ENCODE measurements around the gene ATP8B3.

Gene ATP8B3

DNA sequence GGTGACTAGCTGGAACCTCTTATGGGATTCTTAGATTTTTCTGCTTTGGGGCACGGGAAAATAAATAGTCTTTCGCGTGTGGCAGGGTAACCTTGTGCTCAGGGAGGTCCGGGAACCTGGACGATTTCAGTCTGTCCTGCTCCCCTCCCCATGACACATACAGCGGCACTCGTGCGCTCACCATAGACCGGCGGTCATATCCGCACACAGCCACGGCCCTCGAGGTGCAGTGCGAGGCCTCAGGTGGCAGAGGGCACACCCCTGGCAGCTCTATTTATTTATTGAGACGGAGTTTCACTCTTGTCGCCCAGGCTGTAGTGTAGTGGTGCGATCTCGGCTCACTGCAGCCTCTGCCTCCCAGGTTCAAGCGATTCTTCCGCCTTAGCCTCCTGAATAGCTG is 55.8 kb downstream of the ATP8B3 start:
- no peak for DNase-seq

DNA sequence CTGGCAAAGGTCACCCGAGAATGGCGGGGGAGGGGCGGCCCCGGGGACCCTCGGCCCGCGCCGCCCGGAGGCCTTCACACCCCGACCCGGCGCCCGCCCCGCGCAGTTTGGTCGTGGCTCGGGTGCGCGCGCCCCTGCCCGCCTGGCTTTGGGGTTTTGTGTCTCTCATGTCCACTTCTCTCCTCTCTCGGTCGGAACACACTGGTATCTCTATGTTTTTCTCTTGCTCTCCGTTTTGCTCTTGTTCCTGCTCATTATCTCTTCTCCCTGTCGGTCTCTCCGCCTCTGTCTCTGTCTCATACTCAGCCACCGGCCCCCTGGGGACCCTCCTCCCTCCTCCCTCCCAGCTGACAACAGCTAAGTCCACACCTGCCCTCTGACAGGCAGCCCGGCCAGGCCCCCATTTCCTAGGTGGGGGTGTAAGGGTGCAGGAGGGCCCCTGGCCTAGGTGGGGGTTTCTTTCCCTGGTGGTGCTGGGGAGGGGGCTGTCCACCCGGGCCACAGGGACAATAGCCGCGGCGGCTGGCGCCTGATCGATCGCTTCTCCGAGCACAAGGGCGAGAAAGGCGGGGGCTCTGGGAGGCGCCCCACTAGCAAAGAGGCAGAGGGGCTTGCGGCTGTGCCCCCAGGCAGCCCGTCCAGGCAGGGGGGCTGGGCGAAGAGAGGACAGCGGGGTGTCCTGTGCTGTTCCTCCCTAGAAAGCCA is 56.5 kb downstream of the ATP8B3 start:
- DNase-seq, result no peak

DNA sequence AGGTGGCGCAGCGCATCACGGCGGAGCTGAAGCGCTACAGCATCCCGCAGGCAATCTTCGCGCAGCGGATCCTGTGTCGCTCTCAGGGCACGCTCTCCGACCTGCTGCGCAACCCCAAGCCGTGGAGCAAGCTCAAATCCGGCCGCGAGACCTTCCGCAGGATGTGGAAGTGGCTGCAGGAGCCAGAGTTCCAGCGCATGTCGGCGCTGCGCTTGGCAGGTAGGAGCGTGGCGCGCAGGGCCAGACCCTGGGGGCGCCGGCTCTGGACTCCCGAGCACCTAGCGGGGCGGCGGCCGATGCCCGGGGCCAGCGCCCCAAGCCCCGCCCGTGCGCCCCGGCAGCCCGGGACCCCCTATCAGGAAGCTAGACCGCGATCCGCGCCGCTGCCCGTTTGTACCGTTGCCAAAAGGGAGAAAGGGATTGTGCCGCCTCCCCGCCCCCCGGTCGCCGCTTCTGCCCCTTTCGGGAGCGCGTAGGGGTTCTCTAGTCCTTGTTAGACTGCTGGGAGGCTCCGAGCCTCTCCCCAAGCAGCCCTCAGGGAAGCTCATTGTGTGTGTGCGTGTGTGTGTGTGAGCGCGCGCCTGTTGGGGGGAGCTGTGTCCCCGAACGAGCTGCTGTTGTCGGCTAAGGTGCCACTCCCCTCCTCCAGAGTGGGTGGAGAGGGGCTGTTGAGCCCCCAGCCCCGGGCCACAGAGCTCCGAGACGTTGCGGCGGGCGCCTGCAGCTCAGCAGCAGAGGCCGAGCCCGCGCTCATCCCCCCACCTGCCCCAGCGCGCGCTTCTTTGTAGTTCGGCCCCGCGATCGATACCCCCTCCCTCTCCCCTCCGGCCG is 57.2 kb downstream of the ATP8B3 start:
- DNase-seq, result no peak

DNA sequence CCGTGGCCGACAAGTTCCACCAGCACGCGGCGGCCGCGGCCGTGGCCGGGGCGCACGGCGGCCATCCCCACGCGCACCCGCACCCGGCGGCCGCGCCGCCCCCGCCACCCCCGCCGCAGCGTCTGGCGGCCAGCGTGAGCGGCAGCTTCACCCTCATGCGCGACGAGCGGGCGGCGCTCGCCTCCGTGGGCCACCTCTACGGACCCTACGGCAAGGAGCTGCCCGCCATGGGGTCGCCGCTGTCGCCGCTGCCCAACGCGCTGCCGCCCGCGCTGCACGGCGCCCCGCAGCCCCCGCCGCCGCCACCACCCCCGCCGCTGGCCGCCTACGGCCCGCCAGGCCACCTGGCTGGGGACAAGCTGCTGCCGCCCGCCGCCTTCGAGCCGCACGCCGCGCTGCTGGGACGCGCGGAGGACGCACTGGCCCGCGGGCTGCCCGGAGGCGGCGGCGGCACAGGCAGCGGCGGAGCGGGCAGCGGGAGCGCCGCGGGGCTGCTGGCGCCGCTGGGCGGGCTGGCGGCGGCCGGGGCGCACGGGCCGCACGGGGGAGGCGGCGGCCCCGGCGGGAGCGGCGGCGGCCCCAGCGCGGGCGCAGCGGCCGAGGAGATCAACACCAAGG is 57.9 kb downstream of the ATP8B3 start:
- DNase-seq, result no peak

DNA sequence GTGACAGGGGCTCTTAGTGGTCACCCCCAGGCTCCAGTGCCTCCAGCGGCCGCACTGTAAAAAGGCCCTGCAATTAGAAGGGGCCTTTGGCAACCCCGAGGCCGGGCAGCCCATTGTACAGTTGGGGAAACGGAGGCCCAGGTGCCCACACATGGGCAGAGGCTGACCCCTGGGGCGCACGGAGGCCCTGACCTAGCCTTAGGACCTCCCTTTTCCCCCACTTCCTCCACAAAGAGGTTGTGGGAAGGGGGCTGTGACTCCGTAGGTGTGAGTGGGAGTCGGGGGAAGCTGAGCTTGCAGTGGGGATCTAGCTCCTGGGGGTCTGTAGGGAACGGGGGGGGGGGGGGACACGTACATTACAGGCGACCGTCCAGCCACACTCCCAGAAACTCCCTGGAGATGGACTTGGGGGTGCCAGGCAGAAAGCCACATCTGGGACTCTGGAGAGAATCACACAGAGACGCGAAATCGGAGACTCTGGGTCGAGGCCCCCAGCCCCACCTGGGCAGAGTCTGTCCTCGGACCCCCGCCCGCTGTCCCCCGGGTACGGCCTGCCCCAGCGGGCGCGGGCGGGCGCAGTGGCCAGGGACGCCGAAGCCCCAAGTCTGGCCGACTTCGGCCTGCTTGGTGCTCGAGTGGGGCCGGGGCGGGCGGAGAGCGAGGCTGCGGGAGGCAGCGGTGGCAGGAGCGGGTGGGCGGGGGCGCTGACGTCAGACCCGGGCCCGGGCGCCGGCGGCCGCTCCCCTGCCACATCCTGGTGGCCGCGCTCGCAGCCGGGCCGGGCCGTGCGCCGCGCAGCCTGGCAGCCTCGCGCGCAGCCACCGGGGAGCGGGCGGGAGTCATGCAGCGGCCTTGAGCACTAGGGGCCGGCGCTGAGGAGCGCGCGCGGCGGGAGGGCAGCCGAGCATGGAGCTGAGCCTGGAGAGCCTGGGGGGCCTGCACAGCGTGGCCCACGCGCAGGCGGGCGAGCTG is 59.0 kb downstream of the ATP8B3 start, which contains the start of gene ONECUT3:
Gene ONECUT3 (plus strand): TSS at position 750 of the 972 bp plus-strand sequence. CDS start 157 bp downstream, at position 907.
- DNase-seq, result no peak

DNA sequence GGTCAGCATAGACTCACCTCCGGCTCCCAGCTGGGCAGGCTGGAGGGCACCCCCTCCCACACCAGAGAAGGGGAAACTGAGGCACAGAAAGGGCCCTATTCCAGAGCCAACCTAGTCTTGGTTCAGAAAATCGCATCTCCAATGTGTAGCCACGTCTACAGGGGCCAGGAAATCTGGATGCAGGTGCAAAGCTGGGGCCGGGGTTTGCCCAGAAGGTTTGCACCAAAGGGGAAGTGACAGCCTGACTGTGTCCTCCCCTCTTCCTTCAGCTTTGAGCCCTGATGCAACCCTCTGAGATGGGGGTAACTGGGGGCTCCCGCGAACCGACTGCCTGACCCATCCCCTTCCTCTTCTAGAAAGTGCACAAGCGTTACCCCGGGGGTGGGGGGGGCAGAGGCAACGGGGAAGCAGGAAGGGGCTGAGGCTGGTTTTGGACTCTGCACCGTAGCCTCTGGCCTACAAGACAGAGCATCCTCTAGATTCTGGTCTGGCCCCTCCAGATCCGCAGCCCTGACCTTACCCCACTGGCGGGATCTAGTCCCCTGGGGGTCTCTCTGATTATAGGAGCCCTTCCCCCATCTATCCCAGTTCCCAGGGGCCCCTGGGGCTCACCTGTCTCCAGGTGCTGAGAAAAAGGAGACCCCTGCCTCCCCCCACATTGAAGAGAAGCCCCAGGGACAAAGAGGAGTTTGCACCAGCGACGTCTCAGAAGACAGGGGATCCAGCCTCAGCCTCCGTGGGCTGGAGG is 59.9 kb downstream of the ATP8B3 start:
- DNase-seq, result no peak

DNA sequence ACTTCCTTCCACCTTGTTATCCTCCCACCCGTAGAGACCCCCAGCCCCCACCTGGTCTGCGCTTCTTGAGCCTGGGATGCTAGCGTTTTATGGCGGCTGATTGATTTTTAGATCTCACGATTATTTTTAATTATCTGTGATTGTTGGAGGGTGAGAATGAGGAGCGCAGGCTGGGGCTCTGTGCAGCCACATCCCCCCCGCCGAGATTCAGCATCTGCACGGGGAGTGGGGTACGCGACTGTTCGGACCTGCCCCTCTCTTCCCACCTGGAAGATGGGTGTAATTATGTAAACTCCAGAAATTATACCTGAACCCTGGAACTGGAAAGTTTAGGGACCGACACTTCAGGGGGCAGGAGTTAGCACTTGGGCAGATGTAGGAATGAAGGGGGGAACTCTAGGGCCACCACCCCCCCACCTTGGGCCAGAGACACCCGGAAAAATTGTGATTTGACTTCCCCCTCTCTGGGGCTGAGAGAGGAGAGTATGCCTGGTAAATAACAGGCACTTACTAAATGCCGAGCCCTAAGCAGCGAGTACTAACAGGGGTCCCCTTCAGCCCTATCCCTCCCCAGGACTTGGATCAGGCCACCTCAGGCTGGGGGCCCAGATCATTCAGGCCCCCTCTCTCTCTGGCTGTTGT is 60.6 kb downstream of the ATP8B3 start:
- no peak for DNase-seq

DNA sequence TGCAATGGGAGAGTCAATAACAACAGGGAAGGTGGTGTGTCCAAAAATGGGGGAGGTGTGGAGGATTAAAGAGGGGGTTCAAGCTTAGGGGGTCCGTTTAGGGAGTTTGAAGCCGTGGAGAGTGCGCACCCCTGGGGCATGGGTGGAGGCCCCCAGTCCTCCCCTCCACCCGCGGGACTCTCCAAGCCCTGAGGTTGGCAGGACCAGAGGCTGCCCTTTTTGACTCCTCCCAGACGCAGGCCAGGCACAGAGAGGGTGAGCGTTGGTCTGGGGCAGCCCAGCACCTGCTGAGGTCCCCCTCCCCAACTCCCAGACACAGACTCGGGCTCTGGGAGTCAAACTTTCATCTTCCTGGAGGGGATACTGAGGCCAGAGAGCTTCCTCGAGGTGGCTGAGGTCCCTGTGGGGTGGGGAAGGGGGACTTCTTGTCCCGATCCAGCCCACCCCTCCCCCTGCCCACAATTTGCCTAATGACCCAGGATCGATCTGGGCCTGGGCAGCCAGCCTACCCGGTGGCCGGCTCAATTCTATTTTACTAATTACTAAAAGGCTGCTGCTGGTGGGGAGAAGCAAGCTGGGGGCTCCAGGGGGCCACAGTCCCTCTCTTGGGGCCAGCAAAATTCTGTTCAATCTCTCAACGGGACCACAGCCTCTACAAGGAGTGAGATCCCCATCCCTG is 61.6 kb downstream of the ATP8B3 start:
- no peak for DNase-seq

DNA sequence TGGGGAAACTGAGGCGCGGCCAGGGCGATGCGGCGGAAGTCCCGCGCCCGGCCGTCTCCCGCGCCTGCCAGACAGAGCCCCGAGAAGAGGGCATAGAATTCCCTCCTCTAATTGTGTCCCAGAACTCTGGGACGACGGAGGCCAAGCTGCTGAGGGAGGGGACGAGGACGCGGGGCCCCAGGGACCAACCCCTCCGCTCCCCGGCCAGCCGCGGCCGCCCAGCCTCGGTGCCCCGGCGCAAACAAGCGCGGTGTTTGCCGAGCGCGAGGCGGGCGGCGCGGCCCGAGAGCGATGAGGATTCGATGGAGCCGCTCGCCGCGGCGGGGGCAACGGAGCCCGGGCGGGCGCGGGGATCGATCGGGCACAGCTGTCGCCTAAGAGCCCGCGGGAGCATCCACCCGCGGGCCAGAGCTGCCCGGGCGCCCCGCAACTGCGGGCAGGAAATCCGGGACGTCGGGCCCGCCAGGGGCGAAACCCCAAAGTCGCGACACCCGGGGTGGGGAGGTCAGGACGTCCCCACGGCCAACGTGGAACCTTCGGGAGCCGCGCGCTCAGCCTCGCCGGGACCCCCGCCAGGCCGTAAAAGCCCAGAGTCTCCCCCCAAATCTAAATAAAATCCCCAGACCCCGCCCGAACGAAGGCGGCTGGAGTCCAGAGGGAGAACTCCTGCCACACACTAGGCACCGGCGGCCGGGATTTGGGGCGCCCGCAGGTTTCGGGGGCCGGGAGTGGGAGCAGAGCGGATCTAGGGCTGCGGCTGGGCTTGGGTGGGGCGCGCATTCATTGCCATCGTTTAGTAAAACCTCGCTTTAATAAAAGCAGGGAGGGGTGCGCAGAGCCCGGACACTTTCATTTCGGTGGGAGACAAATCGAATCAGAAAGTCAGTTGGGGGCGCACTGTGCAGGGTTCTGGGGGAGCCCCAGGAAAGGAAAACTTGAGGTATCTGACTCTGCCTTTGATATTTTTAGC is 62.4 kb downstream of the ATP8B3 start:
- DNase-seq, result no peak

DNA sequence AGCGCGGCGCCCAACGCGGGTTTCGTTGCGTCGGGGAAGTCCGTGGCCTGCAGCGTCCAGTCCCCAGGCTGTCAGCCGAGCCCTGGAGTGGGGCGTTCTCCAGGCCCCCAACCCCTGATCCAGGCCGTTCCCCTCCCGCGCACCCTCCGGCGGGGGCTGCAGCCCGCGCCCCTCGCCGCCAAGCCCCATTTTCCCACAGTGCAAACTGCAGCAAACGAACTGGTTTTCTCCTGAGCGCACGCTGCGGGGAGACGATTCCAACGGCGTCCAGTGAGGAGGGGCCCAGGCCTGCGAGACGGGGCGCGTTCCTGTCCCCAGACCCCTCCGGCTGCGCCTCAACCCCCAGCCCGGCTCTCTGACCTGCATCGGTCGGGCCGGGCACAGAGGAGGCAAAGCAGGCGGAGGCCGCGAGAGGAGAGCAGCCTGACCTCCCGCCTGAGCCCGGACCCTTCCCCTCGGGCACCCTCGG is 63.2 kb downstream of the ATP8B3 start:
- no peak for DNase-seq

DNA sequence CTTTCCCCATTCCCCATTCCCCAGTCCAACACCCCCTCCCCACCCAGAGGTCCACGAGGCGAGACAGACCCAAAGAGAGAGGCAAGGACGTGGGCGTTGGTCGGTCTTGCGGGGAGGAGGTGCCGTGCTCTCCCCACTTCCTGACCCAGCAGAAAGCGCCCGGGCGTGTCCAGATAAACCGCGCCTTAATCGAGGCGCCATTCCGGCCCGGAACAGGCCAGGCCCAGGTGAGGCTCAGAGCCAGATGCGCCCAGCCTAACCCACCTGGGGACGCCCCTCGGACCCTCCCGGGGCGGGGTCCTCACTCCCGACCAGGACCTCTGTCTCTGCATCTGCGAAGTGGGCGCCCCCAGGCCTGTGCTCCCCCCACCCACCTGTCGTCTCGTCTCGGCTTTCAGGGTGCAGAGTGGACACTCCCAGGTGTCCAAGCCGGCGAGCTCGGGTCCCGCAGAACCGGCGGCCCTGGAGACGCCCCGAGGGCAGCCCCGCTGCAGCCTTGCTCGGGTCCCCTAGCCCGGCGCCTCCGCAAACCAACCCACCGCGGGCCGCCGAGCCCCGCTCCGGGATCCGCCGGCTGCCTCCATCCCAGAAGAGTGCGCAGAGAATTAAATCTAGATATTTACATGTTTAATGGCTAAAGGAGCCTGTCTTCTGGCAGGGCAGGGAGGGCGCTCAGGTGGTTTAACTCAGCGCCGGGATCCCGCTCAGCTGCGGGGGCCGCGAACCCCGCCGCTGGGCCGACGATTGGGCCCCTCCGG is 63.8 kb downstream of the ATP8B3 start:
- no peak for DNase-seq

DNA sequence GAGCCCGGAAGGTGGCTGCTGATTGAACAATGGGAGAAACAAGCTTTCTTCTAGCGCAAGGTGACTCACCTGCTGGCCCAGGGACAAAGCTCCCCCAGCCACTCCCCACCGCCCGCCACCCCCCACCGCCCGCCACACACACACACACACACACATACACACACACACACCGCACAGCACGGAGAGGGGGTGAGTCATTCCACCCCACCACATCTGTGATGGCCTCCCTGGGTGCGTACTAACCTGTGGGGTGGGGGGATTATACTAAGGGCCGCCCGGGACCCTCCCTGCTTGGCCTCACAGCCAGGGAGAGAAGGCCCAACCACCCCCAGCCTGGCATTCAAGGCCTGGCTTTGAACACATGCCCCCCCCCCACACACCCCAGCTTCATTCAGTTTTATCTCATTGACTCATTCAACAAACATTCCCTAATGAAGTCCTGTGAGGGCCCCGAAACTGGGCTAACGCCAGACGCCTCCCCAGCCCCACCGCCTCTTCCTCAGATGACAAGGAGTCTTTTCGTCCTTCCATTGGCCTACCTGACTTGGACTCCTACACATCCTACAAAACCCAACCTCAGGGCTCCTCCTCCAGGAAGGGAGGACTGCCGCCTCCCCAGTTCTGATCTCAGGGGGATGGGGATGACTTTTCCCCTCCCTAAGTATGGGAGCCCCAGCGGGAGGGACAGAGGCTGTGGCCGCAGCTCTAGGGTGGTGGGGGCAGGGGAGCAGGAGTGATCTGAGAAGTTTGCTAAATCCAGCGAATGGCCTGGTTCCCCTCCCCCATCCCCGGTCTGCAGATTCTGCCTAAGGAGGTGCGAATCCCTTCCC is 64.6 kb downstream of the ATP8B3 start:
- DNase-seq, result peak; percentile 82

DNA sequence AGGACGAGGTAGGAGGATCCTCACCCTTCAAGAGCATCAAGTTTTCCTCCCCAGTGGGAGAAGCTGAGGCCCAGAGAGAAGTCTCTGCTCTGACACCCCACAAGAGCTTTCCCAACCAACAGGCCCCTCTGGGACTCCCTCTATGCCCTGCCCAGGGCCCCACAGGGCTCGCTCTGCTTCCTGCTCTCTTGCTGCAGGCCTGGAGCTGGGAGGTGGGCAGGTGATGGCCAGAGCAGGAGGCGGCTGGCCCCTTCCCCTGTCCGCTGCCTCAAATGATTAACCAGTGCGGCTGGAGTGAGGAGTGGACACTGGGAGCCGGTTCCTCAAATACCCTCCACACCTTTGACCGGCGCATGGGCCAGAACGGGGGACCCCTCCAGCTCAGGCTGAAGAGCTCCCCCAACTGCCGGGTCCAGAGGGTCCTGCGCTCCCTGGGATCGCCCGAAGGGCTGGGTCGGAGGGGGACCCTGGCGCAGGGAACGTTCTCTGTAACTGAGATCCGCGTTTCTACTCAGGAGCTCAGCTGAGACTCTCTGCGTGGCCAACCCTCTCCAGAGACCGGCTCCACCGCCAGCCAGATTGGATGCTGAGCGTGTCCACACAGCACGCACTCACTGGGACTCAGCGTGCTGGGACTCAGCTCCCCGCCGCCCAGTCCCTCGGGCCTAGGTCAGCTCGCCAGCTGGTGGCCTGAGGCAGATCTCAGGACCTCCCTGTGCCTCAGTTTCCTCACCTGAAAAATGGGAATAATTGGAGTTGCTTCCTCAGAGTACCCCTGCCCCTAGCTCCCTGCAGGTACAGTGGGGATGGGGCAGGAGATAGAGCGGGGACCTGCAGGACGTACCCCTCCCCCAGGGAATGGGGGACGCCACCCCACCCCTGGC is 65.4 kb downstream of the ATP8B3 start:
- peak; percentile 32 for DNase-seq

DNA sequence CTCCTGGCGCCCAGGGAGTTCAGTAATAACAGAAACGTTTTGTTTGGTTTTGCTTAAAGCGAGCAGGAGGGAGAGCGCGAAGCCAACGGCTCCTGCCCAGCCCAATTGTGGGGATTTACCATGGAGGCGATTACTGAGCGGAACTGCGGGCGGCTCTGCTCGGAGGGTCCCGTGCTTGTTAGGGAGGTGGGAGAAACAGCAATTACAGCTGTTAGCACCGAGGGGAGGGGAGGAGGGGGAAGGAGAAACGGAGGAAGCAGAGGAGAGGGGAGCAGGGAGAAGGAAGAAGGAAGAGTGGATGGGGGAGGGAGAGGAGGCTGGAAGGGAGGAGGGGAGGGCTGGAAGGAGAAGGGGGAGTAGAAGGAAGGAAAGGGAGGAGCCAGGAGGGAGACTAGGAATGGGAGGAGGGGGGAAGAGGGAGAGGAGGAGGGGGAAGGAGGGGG is 66.5 kb downstream of the ATP8B3 start:
- no peak for DNase-seq

DNA sequence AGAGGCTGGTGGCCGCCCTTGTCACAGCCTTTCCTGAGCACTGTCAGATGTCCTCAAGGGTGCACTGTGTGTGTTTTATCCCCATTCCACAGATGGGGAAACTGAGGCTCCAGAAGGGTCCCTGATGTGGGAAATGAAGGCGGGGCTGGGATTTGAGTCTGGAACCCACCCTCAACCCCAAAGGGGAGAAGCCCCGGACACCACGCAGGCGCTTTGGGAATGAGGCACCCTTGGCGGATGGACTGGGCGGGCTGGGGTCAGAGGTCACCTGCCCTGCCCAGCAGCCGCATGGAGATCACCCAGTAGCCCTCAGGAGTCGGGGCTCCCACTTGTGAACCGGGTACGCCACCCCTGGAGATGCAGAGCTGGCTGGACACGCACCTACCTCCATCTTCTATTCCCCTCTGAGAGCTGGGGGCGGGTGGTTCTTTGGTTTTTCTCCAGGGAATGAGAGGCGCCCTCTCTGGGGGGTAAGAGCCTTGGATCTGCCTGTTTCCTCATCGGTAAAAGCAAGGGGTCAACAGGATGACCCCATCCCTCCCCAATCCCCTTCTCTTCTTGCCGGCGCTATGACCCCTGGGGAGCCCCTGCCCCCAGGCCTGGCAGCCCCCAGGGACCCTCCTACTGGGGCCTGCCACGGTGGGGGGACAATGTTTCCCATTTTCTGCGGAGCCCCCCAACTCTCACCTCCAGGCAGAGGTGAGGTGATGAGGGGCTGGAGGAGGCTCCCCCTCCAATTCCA is 67.1 kb downstream of the ATP8B3 start:
- DNase-seq, result no peak

Measured in fibroblast of skin of scalp (primary cell).